ENCODE measurements around the gene PEX5L.

DNA sequence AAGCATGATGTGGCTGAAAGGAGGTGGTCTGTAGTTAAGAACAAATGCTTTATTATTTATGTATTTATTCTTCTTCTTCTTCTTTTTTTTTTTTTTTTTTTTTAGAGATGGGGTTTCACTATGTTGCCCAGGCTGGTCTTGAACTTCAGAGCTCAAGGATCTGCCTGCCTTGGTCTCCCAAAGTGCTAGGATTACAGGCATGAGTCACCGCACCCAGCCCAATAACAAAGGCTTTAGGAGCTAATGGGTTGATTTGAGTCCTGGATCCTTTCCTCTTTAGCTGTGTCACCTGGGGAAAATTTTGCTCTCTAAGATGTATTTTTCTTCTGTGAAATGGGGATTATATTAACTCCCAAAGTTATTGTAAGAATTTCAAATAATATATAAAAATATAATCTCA lies 168.8 kb downstream of the PEX5L start:
- TF ChIP-seq, protein P1, sequence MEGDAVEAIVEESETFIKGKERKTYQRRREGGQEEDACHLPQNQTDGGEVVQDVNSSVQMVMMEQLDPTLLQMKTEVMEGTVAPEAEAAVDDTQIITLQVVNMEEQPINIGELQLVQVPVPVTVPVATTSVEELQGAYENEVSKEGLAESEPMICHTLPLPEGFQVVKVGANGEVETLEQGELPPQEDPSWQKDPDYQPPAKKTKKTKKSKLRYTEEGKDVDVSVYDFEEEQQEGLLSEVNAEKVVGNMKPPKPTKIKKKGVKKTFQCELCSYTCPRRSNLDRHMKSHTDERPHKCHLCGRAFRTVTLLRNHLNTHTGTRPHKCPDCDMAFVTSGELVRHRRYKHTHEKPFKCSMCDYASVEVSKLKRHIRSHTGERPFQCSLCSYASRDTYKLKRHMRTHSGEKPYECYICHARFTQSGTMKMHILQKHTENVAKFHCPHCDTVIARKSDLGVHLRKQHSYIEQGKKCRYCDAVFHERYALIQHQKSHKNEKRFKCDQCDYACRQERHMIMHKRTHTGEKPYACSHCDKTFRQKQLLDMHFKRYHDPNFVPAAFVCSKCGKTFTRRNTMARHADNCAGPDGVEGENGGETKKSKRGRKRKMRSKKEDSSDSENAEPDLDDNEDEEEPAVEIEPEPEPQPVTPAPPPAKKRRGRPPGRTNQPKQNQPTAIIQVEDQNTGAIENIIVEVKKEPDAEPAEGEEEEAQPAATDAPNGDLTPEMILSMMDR (conservative IDR thresholded peaks at IDR 0.05) = no peak
- no peak for TF ChIP-seq EZH2 (IDR thresholded peaks at IDR 0.05; ENCODE audit: low read depth)

Measured in PC-9 (cell line).